Testis (tissue), 3 donors: ENCODE results near the gene SAFB2. TPM values are rescaled to one million over a fixed set of nuclear protein-coding genes. Genes with fewer than 3 reads are reported as not detected.

Source experiments
- DNase-seq: peaks from one replicate; pipeline ENCODE4 v3.0.0-alpha.2; 2019
- H3K27ac ChIP-seq, 2 donors: fragments of 200-600 bp; sonication (generic); one replicate each; pipeline ENCODE4 v1.5.1; 2019
- H3K27me3 ChIP-seq: fragments of 200-600 bp; sonication (generic); one replicate; pipeline ENCODE4 v1.5.1; 2019
- H3K36me3 ChIP-seq: fragments of 200-600 bp; sonication (generic); one replicate; pipeline ENCODE4 v1.5.1; 2017; ENCODE audit warnings: low read depth; ENCODE audit errors: missing control alignments
- H3K4me1 ChIP-seq: fragments of 200-600 bp; sonication (generic); one replicate; pipeline ENCODE4 v1.5.1; 2019
- H3K4me3 ChIP-seq, 2 donors: fragments of 200-600 bp; sonication (generic); one replicate each; pipeline ENCODE4 v1.5.1; 2017 to 2019
- H3K9me3 ChIP-seq: fragments of 200-600 bp; sonication (generic); one replicate; pipeline ENCODE4 v1.5.1; 2017
- CTCF ChIP-seq, 3 experiments: fragments of 450-650 bp in 2 of 3; fragments of 200-600 bp in 1 of 3; sonication (generic) in 1 of 3; IDR thresholded peaks; one replicate each; pipeline ENCODE4 v1.5.1; 2016 to 2019; ENCODE audit warnings: antibody characterized with exemption in 3 of 3, mild to moderate bottlenecking in 2 of 3, moderate library complexity in 1 of 3
- POLR2A ChIP-seq: fragments of 450-650 bp; IDR thresholded peaks from one replicate; pipeline ENCODE4 v1.6.1; 2017; ENCODE audit warnings: antibody characterized with exemption, mild to moderate bottlenecking, moderate library complexity
- WGBS, 2 donors: methylation state at CpG; one replicate each; pipeline ENCODE4 v1.1.5; 2018; 5-methylcytosine and 5-hydroxymethylcytosine counted together
- intact Hi-C: fragments of 100-400 bp; cut with DNase I; formaldehyde crosslinking; loops from one replicate; pipeline ENCODE4 v1.15.1; 2023; ENCODE audit warnings: low total_unique reads
- polyA plus RNA-seq: library from polyadenylated mRNA; stranded (reverse); fragments of 350-450 nt; fragmentation: Illumina TruSeq; extraction: RNeasy Lipid Tissue Mini Kit (QIAGEN cat#74804); gene quantifications from one replicate; pipeline ENCODE4 v1.2.3, GENCODE V29; 2014; ENCODE audit warnings: low read depth, low replicate concordance; ENCODE audit not compliant: insufficient read depth
- total RNA-seq, 2 donors: library from RNA; depleted of rRNA; stranded (reverse); fragments of >200 nt; gene quantifications; one replicate each; pipeline ENCODE4 v1.2.3, GENCODE V29; 2016

The SAFB2 gene
- total and polyA plus RNA-seq, 3 donors from 2014 or later, result 84.1 to 209 (median 173) TPM

GRCh38 chr19:5579286-5579685 lies 43.3 kb downstream of the SAFB2 start:
- DNase-seq, result no peak
- intact Hi-C loops, result loop anchor here (10.0 kb wide), 1 partner anchor 534 kb away; no protein-coding TSS in a partner anchor
- H3K27ac ChIP-seq, result no peak overlapping the region
- no peaks in the 10 kb centered on the region for H3K9me3 ChIP-seq
- TF ChIP-seq POLR2A, result no peak
- no peak for TF ChIP-seq CTCF (IDR thresholded peaks at IDR 0.05)
- H3K4me1 ChIP-seq, result peaks cover 5% of the 10 kb centered on the region
- H3K4me3 ChIP-seq, result no peak overlapping the region
- no peaks in the 10 kb centered on the region for H3K27me3 ChIP-seq
- WGBS, 2 donors, result 92 to 100% methylated on average over 3 to 6 of the region's 6 CpGs
- H3K36me3 ChIP-seq, result no peaks in the 10 kb centered on the region

GRCh38 chr19:5578097-5578846 lies 44.3 kb downstream of the SAFB2 start:
- intact Hi-C loops, result loop anchor here (10.0 kb wide), 1 partner anchor 533 kb away; no protein-coding TSS in a partner anchor
- H3K4me1 ChIP-seq, result peaks cover 5% of the 10 kb centered on the region
- H3K9me3 ChIP-seq, result no peaks in the 10 kb centered on the region
- peak overlapping the region in 1 of 2 donors; percentile 26 for H3K4me3 ChIP-seq
- WGBS, 2 donors, result 19 to 24% methylated on average over 21 to 28 of the region's 28 CpGs
- no peak overlapping the region for H3K27ac ChIP-seq
- H3K27me3 ChIP-seq, result no peaks in the 10 kb centered on the region
- H3K36me3 ChIP-seq, result no peaks in the 10 kb centered on the region
- TF ChIP-seq CTCF (IDR thresholded peaks at IDR 0.05) (peak; percentile 75 to 98 (median 95)), POLR2A (no peak)
- DNase-seq, result peak; percentile 82

- no peak overlapping the region for H3K4me3 ChIP-seq
- no peaks in the 10 kb centered on the region for H3K9me3 ChIP-seq
- H3K36me3 ChIP-seq, result no peaks in the 10 kb centered on the region
- H3K27me3 ChIP-seq, result no peaks in the 10 kb centered on the region
- DNase-seq, result no peak
- peaks cover 5% of the 10 kb centered on the region for H3K4me1 ChIP-seq
- intact Hi-C loops, result loop anchor here (10.0 kb wide), 1 partner anchor 531 kb away; no protein-coding TSS in a partner anchor
- no peak overlapping the region for H3K27ac ChIP-seq
- WGBS, 2 donors, result 91% methylated on average over 6 of the region's 6 CpGs
- TF ChIP-seq CTCF (IDR thresholded peaks at IDR 0.05) (no peak), POLR2A (no peak)
Observed at GRCh38 chr19:5575590-5575989, 47.0 kb downstream of the SAFB2 start.

GRCh38 chr19:5572556-5573286 lies 49.9 kb downstream of the SAFB2 start:
- TF ChIP-seq CTCF (IDR thresholded peaks at IDR 0.05) (no peak), POLR2A (no peak)
- WGBS, 2 donors, result 78 to 83% methylated on average over 13 to 14 of the region's 14 CpGs

More at GRCh38 chr19:5572556-5573286, 49.9 kb downstream of the SAFB2 start:
- H3K27me3 ChIP-seq, result no peaks in the 10 kb centered on the region
- H3K27ac ChIP-seq, result no peak overlapping the region
- no peaks in the 10 kb centered on the region for H3K36me3 ChIP-seq
- DNase-seq, result no peak
- H3K4me3 ChIP-seq, result no peak overlapping the region
- no peaks in the 10 kb centered on the region for H3K4me1 ChIP-seq
- no peaks in the 10 kb centered on the region for H3K9me3 ChIP-seq
- intact Hi-C loops, result loop anchor here (10.0 kb wide), 1 partner anchor 528 kb away; no protein-coding TSS in a partner anchor
